ENCODE measurements around the gene COL1A1.

The COL1A1 gene

GRCh38 chr17:50157891-50158290 lies 43.5 kb downstream of the COL1A1 start:
- H3K4me1 ChIP-seq (ENCODE audit: control insufficient read depth, insufficient read depth, low read length): peaks cover 17% of the 10 kb centered on the region
- no peaks in the 10 kb centered on the region for H3K9me3 ChIP-seq (ENCODE audit: control insufficient read depth, insufficient read depth, low read depth, low read length)

DNA sequence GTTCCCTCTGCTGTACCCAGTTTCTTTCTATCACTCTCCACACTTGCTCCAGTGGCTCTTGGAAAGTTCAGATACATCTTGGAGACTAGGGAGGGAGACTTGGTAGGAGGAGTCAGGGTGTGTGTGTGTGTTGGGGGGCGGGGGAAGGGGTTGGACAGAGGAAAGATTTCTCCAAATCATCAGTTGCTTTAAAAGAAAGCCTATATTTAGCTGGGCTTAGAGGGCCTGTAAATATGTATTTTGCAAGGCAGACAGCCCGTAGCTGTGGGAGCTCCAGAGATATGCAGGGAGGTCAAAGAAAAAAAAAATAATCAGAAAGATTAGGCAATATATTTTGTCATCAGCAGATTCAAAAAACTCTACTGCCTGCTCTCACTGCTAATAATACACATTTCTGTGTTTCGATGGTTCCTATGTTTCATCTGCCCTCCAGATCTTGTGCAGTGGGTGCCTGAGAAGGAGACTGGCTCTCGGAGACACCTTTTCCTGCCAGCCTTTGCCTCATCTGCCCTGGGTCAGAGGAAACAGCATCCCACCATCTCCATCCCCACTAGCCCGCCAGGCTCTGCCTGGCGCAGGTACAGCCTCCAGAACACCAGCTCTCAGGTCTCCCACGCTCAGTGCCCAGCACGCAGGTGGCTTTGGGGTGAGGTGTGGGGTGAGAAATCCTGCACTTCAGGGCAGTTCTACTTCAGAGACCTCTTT lies 46.2 kb downstream of the COL1A1 start:
- Histone ChIP-seq H3K9me3 (ENCODE audit: control insufficient read depth, insufficient read depth, low read depth, low read length) (no peaks in the 10 kb centered on the region), H3K27ac (ENCODE audit: low read depth, low read length) (no peak overlapping the region), H3K9ac (ENCODE audit: low read length) (no peak overlapping the region), H3K36me3 (ENCODE audit: control insufficient read depth, insufficient read depth, low read length) (no peaks in the 10 kb centered on the region), H3K4me3 (ENCODE audit: low read depth, low read length) (no peak overlapping the region), H3K4me1 (ENCODE audit: control insufficient read depth, insufficient read depth, low read length) (peaks cover 14% of the 10 kb centered on the region), H3K27me3 (ENCODE audit: control insufficient read depth, insufficient read depth, low read length) (peaks cover 3% of the 10 kb centered on the region; the same call in 1 of the 2 replicates)

More at GRCh38 chr17:50157891-50158290, 43.5 kb downstream of the COL1A1 start:
- H3K9ac ChIP-seq (ENCODE audit: low read length): no peak overlapping the region
- H3K27ac ChIP-seq (ENCODE audit: low read depth, low read length): no peak overlapping the region
- no peaks in the 10 kb centered on the region for H3K36me3 ChIP-seq (ENCODE audit: control insufficient read depth, insufficient read depth, low read length)
- H3K4me3 ChIP-seq (ENCODE audit: low read depth, low read length): no peak overlapping the region
- H3K27me3 ChIP-seq (ENCODE audit: control insufficient read depth, insufficient read depth, low read length): peaks cover 5% of the 10 kb centered on the region; the same call in 1 of the 2 replicates

DNA sequence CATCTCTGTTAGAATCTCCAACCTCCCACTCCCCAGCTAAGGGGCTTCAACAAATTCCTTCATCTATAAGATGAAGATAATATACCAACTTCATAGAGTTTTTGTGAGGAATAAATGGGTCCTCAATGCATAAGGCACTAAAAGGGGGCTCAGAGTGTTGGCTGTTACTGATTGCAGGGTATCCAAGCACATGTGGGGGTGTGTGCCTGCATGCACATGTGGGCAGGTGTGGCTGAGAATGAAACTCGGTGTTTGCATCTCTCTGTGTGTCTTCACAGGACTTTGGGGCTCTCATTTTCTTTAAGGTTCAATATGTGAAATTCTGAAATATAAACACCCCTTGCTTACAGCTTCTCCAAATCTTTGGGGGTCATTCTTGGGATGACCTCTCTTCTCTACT lies 46.8 kb downstream of the COL1A1 start:
- Histone ChIP-seq H3K27ac (ENCODE audit: low read depth, low read length) (no peak overlapping the region), H3K27me3 (ENCODE audit: control insufficient read depth, insufficient read depth, low read length) (peaks cover 9% of the 10 kb centered on the region; the same call in 1 of the 2 replicates), H3K9me3 (ENCODE audit: control insufficient read depth, insufficient read depth, low read depth, low read length) (no peaks in the 10 kb centered on the region), H3K4me1 (ENCODE audit: control insufficient read depth, insufficient read depth, low read length) (peaks cover 14% of the 10 kb centered on the region), H3K9ac (ENCODE audit: low read length) (no peak overlapping the region), H3K36me3 (ENCODE audit: control insufficient read depth, insufficient read depth, low read length) (no peaks in the 10 kb centered on the region), H3K4me3 (ENCODE audit: low read depth, low read length) (no peak overlapping the region)

- Histone ChIP-seq H3K36me3 (ENCODE audit: control insufficient read depth, insufficient read depth, low read length) (no peaks in the 10 kb centered on the region), H3K9ac (ENCODE audit: low read length) (no peak overlapping the region), H3K9me3 (ENCODE audit: control insufficient read depth, insufficient read depth, low read depth, low read length) (no peaks in the 10 kb centered on the region), H3K4me3 (ENCODE audit: low read depth, low read length) (no peak overlapping the region), H3K27me3 (ENCODE audit: control insufficient read depth, insufficient read depth, low read length) (peaks cover 15% of the 10 kb centered on the region; the same call in 1 of the 2 replicates), H3K27ac (ENCODE audit: low read depth, low read length) (no peak overlapping the region), H3K4me1 (ENCODE audit: control insufficient read depth, insufficient read depth, low read length) (peaks cover 14% of the 10 kb centered on the region)
Observed at GRCh38 chr17:50153650-50154575, 47.5 kb downstream of the COL1A1 start.

DNA sequence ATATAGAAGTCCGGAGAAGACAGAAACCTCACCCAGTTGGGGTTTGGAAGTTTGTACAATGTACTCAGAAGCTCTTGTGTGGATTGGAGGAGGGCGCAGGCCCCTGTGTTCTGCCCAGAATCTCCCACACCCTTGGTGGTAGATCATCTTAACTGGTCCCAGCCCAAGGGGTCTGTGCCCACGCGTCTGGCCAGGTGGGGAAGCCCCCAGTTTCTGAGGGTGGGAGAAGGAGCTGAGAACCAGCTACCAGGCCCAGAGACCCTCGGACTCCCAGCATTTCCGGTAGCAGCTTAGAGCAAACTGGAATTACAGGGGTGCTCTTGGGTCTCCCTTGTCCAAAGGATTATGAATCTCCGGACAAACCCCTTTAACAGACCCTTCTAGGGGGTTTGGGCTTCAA lies 48.7 kb downstream of the COL1A1 start:
- Histone ChIP-seq H3K36me3 (ENCODE audit: control insufficient read depth, insufficient read depth, low read length) (no peaks in the 10 kb centered on the region), H3K27me3 (ENCODE audit: control insufficient read depth, insufficient read depth, low read length) (peaks cover 15% of the 10 kb centered on the region; the same call in 1 of the 2 replicates), H3K27ac (ENCODE audit: low read depth, low read length) (no peak overlapping the region), H3K4me3 (ENCODE audit: low read depth, low read length) (no peak overlapping the region), H3K9ac (ENCODE audit: low read length) (no peak overlapping the region), H3K9me3 (ENCODE audit: control insufficient read depth, insufficient read depth, low read depth, low read length) (no peaks in the 10 kb centered on the region), H3K4me1 (ENCODE audit: control insufficient read depth, insufficient read depth, low read length) (peaks cover 22% of the 10 kb centered on the region)

DNA sequence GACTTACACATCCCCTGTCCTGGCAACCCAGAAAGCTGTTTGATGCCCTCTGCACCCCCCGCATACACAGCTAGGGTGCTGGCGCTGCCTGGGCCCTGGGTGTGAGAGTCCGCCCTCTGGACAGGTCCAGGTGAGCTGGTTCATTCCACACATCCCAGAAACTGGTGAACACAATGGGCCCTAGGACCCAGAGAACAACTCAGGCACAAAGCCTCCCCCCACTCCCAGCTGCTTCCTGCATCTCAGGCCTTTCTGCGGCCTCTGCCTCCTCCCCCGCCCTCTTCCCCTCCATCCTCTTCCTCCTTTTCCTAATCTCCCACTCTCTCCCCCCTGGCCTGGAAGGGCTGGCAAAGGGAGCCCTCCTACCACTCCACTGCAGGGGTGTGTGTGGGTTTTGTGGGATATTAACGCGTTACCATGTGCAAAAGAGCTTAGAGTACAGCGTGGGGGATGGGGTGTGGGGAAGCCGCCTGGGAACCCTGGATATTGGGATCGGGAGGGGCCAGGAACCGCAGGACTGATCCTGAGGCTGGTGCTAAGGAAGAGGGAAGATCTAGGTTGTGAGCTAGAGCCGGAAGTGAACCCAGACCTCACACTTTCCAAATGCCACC lies 49.4 kb downstream of the COL1A1 start:
- Histone ChIP-seq H3K4me3 (ENCODE audit: low read depth, low read length) (peak overlapping the region; percentile 91), H3K9me3 (ENCODE audit: control insufficient read depth, insufficient read depth, low read depth, low read length) (no peaks in the 10 kb centered on the region), H3K4me1 (ENCODE audit: control insufficient read depth, insufficient read depth, low read length) (peaks cover 29% of the 10 kb centered on the region), H3K27ac (ENCODE audit: low read depth, low read length) (no peak overlapping the region; the same call in 1 of the 2 replicates), H3K9ac (ENCODE audit: low read length) (peak overlapping the region; percentile 23), H3K27me3 (ENCODE audit: control insufficient read depth, insufficient read depth, low read length) (peaks cover 15% of the 10 kb centered on the region; the same call in 1 of the 2 replicates), H3K36me3 (ENCODE audit: control insufficient read depth, insufficient read depth, low read length) (no peaks in the 10 kb centered on the region)

GRCh38 chr17:50151041-50151936 lies 50.1 kb downstream of the COL1A1 start:
- H3K4me1 ChIP-seq (ENCODE audit: control insufficient read depth, insufficient read depth, low read length): peaks cover 37% of the 10 kb centered on the region
- H3K36me3 ChIP-seq (ENCODE audit: control insufficient read depth, insufficient read depth, low read length): no peaks in the 10 kb centered on the region
- no peak overlapping the region; the same call in 1 of the 2 replicates for H3K27ac ChIP-seq (ENCODE audit: low read depth, low read length)
- peaks cover 15% of the 10 kb centered on the region; the same call in 1 of the 2 replicates for H3K27me3 ChIP-seq (ENCODE audit: control insufficient read depth, insufficient read depth, low read length)
- H3K9ac ChIP-seq (ENCODE audit: low read length): peak overlapping the region; percentile 66
- H3K4me3 ChIP-seq (ENCODE audit: low read depth, low read length): peak overlapping the region; percentile 91
- no peaks in the 10 kb centered on the region for H3K9me3 ChIP-seq (ENCODE audit: control insufficient read depth, insufficient read depth, low read depth, low read length)

DNA sequence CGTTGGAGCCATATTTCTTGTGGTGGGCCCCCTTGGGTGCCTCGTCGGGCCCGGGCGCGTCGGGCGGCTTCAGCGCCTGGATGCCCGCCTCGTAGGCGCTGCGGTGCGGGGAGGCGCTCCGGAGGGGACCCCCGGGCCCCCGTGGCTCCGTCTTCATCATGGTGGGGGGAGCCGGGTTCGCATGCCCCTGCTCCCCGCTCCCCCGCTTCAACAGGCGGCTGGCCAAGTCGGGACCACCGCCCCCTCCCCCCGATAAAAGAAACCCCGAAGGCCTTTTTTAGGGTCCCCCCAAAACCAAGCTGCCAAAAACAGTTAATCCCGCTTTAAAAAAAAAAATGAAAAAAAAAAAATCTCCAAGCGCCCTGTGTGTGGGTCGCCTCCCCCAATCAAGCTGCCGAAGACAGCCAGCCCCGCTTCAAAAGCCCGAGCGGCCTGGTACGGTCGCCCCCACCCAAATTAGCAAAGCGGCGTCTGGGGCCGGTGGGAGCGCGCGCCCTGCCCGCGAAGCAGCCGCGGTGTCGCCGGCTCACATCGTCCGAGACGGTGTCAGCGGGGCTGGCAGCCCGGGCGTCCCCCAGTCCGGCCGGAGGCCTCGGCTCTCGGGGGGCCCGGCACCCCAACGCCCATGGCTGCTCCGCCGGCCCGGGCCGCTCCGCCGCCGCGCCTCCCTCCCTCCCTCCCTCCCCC lies 50.9 kb downstream of the COL1A1 start, which contains the start of gene PPP1R9B:
Gene PPP1R9B (minus strand): TSS at position 324 of the 687 bp plus-strand sequence. CDS start 164 bp downstream, at position 160.
- Histone ChIP-seq H3K27me3 (ENCODE audit: control insufficient read depth, insufficient read depth, low read length) (peaks cover 15% of the 10 kb centered on the region; the same call in 1 of the 2 replicates), H3K27ac (ENCODE audit: low read depth, low read length) (no peak within 1 kb of the TSS; the same call in 1 of the 2 replicates), H3K4me1 (ENCODE audit: control insufficient read depth, insufficient read depth, low read length) (peaks cover 36% of the 10 kb centered on the region), H3K36me3 (ENCODE audit: control insufficient read depth, insufficient read depth, low read length) (no peaks in the 10 kb centered on the region), H3K9ac (ENCODE audit: low read length) (peak within 1 kb of the TSS; percentile 66), H3K4me3 (ENCODE audit: low read depth, low read length) (peak within 1 kb of the TSS; percentile 91), H3K9me3 (ENCODE audit: control insufficient read depth, insufficient read depth, low read depth, low read length) (no peaks in the 10 kb centered on the region)

DNA sequence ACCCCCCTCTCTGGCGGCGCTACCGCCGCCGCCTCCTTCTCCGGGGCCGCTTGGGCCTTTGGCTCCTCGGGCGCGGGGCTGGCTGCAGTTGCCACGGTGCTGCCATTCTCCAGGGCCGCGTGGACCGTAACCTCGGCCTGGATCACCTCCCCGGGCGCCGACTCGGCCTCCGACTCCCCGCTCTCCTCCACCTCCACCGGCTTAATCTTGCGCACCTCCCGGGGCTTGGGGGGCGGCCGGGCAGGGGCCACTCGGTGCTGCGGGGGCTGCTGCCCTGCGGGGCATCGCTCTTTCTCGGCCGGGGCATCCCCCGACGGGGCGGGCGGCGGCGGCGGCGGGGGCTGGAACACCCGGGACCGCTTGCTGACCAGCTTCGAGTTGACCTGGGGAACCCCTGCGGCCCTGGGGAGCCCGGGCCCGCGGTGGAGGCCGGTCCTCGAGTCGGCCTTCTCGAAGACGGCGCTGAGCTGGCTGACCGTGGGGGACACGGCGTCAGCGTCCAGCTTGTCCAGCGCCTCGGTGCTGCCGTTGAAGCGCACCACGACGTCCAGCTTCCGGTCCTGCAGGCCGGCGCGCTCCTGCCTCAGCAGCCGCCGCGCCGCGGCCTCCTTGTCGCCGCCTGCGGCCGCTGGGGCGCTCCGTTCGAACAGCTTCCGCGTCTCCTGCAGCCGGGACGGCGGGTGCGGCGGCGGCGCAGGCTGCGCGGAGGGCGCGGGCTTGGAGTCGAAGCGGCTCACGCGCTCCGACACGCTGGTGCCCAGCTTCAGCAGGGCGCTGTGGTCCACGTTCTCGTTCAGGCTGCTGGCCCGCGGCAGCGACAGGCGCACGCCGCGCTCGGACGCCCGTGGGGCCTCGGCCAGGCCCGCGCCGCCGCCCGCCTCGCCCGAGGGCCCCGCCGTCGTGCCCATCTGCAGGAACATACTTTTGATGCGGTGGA lies 51.7 kb downstream of the COL1A1 start:
- Histone ChIP-seq H3K4me1 (ENCODE audit: control insufficient read depth, insufficient read depth, low read length) (peaks cover 32% of the 10 kb centered on the region), H3K4me3 (ENCODE audit: low read depth, low read length) (peak overlapping the region; percentile 64), H3K9ac (ENCODE audit: low read length) (peak overlapping the region; percentile 18), H3K9me3 (ENCODE audit: control insufficient read depth, insufficient read depth, low read depth, low read length) (no peaks in the 10 kb centered on the region), H3K36me3 (ENCODE audit: control insufficient read depth, insufficient read depth, low read length) (peaks cover 5% of the 10 kb centered on the region), H3K27me3 (ENCODE audit: control insufficient read depth, insufficient read depth, low read length) (peaks cover 15% of the 10 kb centered on the region; the same call in 1 of the 2 replicates), H3K27ac (ENCODE audit: low read depth, low read length) (no peak overlapping the region)

Data from HUES6 (cell line).